ENCODE results near the gene FAM3D.

DNA sequence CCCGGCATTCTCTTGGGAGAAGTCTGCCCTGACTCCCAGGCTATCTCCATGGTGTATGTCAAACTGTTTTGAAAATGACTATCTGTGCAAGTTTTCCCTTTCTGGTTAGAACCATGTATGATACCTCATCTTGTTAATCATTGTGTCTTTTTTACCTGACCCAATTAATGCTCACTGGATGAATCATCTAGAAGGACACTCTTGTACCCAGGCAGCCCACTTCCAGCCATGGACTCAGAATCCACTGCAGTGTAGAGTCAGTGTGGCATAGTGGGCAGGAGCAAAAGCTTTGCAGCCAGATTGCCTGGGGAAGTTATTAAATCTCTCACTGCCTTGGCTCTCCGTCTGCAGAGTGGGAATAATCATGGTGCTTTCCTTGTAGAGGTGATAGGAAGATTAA is 1.2 kb downstream of the FAM3D start:
- TF ChIP-seq, protein P1, sequence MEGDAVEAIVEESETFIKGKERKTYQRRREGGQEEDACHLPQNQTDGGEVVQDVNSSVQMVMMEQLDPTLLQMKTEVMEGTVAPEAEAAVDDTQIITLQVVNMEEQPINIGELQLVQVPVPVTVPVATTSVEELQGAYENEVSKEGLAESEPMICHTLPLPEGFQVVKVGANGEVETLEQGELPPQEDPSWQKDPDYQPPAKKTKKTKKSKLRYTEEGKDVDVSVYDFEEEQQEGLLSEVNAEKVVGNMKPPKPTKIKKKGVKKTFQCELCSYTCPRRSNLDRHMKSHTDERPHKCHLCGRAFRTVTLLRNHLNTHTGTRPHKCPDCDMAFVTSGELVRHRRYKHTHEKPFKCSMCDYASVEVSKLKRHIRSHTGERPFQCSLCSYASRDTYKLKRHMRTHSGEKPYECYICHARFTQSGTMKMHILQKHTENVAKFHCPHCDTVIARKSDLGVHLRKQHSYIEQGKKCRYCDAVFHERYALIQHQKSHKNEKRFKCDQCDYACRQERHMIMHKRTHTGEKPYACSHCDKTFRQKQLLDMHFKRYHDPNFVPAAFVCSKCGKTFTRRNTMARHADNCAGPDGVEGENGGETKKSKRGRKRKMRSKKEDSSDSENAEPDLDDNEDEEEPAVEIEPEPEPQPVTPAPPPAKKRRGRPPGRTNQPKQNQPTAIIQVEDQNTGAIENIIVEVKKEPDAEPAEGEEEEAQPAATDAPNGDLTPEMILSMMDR (IDR thresholded peaks at IDR 0.05): no peak
- TF ChIP-seq, protein P2, sequence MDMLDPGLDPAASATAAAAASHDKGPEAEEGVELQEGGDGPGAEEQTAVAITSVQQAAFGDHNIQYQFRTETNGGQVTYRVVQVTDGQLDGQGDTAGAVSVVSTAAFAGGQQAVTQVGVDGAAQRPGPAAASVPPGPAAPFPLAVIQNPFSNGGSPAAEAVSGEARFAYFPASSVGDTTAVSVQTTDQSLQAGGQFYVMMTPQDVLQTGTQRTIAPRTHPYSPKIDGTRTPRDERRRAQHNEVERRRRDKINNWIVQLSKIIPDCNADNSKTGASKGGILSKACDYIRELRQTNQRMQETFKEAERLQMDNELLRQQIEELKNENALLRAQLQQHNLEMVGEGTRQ (IDR thresholded peaks at IDR 0.05): no peak
- no peak for TF ChIP-seq FOSB (CRISPR knock-in tag; IDR thresholded peaks at IDR 0.05)

All from A549 (cell line).